ENCODE data around the gene NCK2. TPM values are rescaled to one million over a fixed set of nuclear protein-coding genes. Genes with fewer than 3 reads are reported as not detected.

Gene NCK2
- total and polyA plus RNA-seq, 7 donors, result 26.5 to 111 (median 40.1) TPM

DNA sequence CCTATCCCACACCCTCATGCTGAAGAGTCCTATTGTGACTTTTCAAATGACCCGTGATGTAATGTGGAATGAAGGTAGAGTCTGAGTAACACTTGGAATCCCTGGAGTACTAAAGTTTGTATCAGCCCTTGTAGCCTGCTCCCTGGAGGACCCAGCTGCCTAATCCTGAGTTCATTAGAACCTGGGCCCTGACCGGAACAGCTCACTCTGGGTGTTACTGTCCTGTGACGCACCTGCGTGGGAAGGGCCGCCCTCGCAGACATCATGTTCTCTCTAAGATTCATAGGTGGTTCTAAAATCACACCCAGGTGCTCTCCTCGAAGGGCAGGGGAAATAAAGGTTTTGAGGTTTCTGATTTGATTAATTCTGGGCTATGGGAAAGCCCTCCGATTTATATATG, 62.3 kb downstream of the NCK2 start:
- Histone ChIP-seq H3K27ac (no peak overlapping the region), H3K4me3 (no peak overlapping the region), H3K27me3 (ENCODE audit: insufficient read depth in 3 of 3, low read length in 2 of 3) (no peaks in the 10 kb centered on the region), H3K4me1 (peaks cover 42% of the 10 kb centered on the region), H3K36me3 (ENCODE audit: insufficient read depth in 1 of 2, low read depth in 1 of 2) (no peaks in the 10 kb centered on the region), H3K9me3 (no peaks in the 10 kb centered on the region)
- 85 to 93% (median 85%) methylated on average over 8 of the region's 8 CpGs for WGBS, 3 donors
- intact Hi-C loops (cut with DNase I), result no loop called here
- DNase-seq, result no peak
- TF ChIP-seq, protein P1, sequence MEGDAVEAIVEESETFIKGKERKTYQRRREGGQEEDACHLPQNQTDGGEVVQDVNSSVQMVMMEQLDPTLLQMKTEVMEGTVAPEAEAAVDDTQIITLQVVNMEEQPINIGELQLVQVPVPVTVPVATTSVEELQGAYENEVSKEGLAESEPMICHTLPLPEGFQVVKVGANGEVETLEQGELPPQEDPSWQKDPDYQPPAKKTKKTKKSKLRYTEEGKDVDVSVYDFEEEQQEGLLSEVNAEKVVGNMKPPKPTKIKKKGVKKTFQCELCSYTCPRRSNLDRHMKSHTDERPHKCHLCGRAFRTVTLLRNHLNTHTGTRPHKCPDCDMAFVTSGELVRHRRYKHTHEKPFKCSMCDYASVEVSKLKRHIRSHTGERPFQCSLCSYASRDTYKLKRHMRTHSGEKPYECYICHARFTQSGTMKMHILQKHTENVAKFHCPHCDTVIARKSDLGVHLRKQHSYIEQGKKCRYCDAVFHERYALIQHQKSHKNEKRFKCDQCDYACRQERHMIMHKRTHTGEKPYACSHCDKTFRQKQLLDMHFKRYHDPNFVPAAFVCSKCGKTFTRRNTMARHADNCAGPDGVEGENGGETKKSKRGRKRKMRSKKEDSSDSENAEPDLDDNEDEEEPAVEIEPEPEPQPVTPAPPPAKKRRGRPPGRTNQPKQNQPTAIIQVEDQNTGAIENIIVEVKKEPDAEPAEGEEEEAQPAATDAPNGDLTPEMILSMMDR (IDR thresholded peaks at IDR 0.05), result no peak
- ATAC-seq, result no peak

DNA sequence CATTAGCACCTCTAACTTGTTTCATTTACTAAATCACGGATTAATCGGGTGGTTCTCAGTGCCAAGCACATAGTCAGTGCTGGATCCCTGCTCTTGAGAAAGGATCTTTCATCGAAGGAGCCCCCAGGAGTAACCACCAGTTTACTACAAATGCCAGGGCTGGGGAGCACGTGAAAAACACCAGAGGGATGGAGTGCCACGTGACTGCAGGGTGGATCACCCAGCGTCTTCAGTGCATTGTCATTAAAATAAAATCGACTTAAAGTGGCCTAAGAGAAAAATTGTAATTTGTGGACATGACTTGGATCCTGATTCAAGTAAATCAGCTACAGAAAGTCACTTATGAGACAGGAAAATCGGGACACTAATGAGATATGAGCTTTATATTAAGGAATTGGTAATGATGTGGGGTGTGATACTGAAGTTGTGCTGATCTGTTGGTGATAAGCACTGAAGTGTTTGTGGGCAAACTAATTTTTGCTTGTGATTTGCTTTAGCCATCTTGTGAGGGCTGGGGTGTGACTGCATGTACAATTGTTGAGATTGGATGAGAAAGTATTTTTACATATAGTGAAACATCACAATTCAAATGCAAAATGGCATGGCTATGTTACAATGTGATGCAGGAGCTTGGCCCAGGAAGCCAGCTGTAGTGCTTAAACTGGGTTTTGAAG, 63.8 kb downstream of the NCK2 start:
- no peaks in the 10 kb centered on the region for H3K27me3 ChIP-seq (ENCODE audit: insufficient read depth in 3 of 3, low read length in 2 of 3)
- WGBS, 3 donors, result 82 to 86% (median 85%) methylated on average over 8 of the region's 8 CpGs
- intact Hi-C loops (cut with DNase I), result no loop called here
- no peaks in the 10 kb centered on the region for H3K36me3 ChIP-seq (ENCODE audit: insufficient read depth in 1 of 2, low read depth in 1 of 2)
- H3K9me3 ChIP-seq, result no peaks in the 10 kb centered on the region
- TF ChIP-seq, protein P1 (IDR thresholded peaks at IDR 0.05), result no peak
- DNase-seq (no peak), ATAC-seq (no peak)
- H3K4me3 ChIP-seq, result no peak overlapping the region
- H3K4me1 ChIP-seq, result peaks cover 45% of the 10 kb centered on the region
- H3K27ac ChIP-seq, result no peak overlapping the region

DNA sequence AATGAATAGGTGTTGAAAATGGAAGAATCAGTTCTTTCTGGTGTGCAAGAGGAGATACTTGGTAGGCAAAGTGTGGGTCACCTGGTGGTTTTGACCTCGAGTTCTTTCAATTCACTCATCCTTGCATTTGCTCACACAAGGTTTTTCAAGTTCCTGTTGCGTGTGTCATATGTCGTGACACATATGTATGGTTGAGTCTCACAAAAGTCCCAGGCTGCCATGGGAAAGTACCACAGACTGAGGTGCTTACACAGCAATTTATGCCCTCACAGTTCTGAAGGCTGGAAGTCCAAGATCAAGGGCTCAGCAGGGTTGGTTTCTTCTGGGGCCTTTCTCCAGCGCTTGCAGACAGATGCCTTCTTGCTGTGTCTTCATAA, 64.4 kb downstream of the NCK2 start:
- Histone ChIP-seq H3K27me3 (ENCODE audit: insufficient read depth in 3 of 3, low read length in 2 of 3) (no peaks in the 10 kb centered on the region), H3K36me3 (ENCODE audit: insufficient read depth in 1 of 2, low read depth in 1 of 2) (no peaks in the 10 kb centered on the region), H3K9me3 (no peaks in the 10 kb centered on the region), H3K4me3 (no peak overlapping the region), H3K4me1 (peaks cover 45% of the 10 kb centered on the region), H3K27ac (no peak overlapping the region)
- intact Hi-C loops (cut with DNase I), result no loop called here
- DNase-seq, result no peak
- TF ChIP-seq, protein P1 (IDR thresholded peaks at IDR 0.05), result no peak
- WGBS, 3 donors, result 93 to 98% (median 98%) methylated on average over 4 of the region's 4 CpGs
- no peak for ATAC-seq

DNA sequence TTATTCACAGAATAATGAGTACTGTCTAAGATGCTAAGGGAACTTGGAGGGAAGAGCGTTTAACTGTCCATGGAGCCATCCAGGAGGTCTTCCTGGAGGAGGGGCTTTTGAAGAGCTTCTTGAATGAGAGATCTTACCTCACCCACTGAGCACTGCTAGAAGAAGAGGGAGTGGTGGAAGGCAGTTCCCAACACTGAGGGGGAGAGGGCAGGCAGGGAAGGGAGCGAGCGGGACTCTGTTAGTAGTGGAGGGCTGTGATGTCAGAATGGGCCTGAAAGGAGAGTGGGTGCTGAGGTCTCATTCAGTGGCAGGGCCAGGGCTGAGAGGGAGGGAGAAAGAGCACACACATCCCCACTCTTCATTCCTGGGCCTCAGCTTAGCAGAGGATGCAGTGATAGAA, 65.0 kb downstream of the NCK2 start:
- no peaks in the 10 kb centered on the region for H3K36me3 ChIP-seq (ENCODE audit: insufficient read depth in 1 of 2, low read depth in 1 of 2)
- H3K27ac ChIP-seq, result no peak overlapping the region
- TF ChIP-seq, protein P1 (IDR thresholded peaks at IDR 0.05), result no peak
- ATAC-seq (no peak), DNase-seq (no peak)
- WGBS, 3 donors, result 93 to 98% (median 97%) methylated on average over 3 of the region's 3 CpGs
- H3K4me3 ChIP-seq, result no peak overlapping the region
- H3K4me1 ChIP-seq, result peaks cover 51% of the 10 kb centered on the region
- intact Hi-C loops (cut with DNase I), result no loop called here
- H3K27me3 ChIP-seq (ENCODE audit: insufficient read depth in 3 of 3, low read length in 2 of 3), result no peaks in the 10 kb centered on the region
- no peaks in the 10 kb centered on the region for H3K9me3 ChIP-seq

All from psoas muscle (tissue), 8 donors.